Measurements from ENCODE around the gene WDR62.

GRCh38 chr19:36009220-36009619, 45.5 kb upstream of the WDR62 start:
- no peak for TF ChIP-seq GATA3 (IDR thresholded peaks at IDR 0.05; ENCODE audit: low read depth, low read length)
- TF ChIP-seq GATA2 (IDR thresholded peaks at IDR 0.05; ENCODE audit: low read depth, low read length): no peak
